K562 (cell line): ENCODE results near the gene TNFRSF6B. TPM values are rescaled to one million over a fixed set of nuclear protein-coding genes. Genes with fewer than 3 reads are reported as not detected.

Experiments
- CCNT2 ChIP-seq: IDR thresholded peaks from 2 replicates; pipeline ENCODE4 v1.6.1; 2011; ENCODE audit warnings: borderline replicate concordance, low read depth, mild to moderate bottlenecking, moderate library complexity, mixed read lengths, low read length; ENCODE audit not compliant: insufficient read length; ENCODE audit errors: extremely low read depth
- FOXK1 ChIP-seq: sonication (generic); formaldehyde crosslinking; IDR thresholded peaks from 2 replicates; pipeline ENCODE4 v1.8.0; 2022; ENCODE audit warnings: missing genetic modification reagents, mild to moderate bottlenecking, borderline replicate concordance
- KLF10 ChIP-seq: fragments of 250-450 bp; sonication (Bioruptor Pico); IDR thresholded peaks from 2 replicates; pipeline ENCODE4 v1.6.1; 2021; ENCODE audit warnings: matching md5 sums
- MBD2 ChIP-seq: sonication (generic); IDR thresholded peaks from 2 replicates; pipeline ENCODE4 v1.6.1; 2016; ENCODE audit warnings: low read depth, borderline replicate concordance
- MECOM ChIP-seq: fragments of 250-450 bp; sonication (Bioruptor Pico); IDR thresholded peaks from 2 replicates; pipeline ENCODE4 v1.8.0; 2022; ENCODE audit warnings: inconsistent platforms
- NRF1 ChIP-seq, 2 experiments: fragments of 450-650 bp; IDR thresholded peaks in 1 of 2; conservative IDR thresholded peaks in 1 of 2; 2 replicates each; pipeline ENCODE4 v1.6.1; 2014; ENCODE audit warnings: mild to moderate bottlenecking in 2 of 2
- POLR2H ChIP-seq: IDR thresholded peaks from 2 replicates; pipeline ENCODE4 v1.6.1; 2016; ENCODE audit warnings: missing genetic modification characterization, low read depth, mild to moderate bottlenecking, control low read depth, missing compliant biosample characterization, moderate library complexity
- RHOXF2B ChIP-seq: fragments of 250-450 bp; sonication (Bioruptor Pico); conservative IDR thresholded peaks from 2 replicates; pipeline ENCODE4 v1.5.1; 2021
- SUPT5H ChIP-seq: fragments of 450-650 bp; IDR thresholded peaks from 2 replicates; pipeline ENCODE4 v1.6.1; 2016
- U2AF2 ChIP-seq: fragments of 200-400 bp; formaldehyde crosslinking; optimal IDR thresholded peaks from 2 replicates; pipeline ENCODE3; 2017; ENCODE audit warnings: low read depth, mild to moderate bottlenecking, low read length
- ZBTB17 ChIP-seq: fragments of 450-650 bp; formaldehyde crosslinking; IDR thresholded peaks from 2 replicates; pipeline ENCODE4 v1.4.0; 2020; ENCODE audit warnings: mild to moderate bottlenecking
- ZNF274 ChIP-seq: IDR thresholded peaks from 2 replicates; pipeline ENCODE4 v1.6.1; 2011; ENCODE audit warnings: low read depth, mild to moderate bottlenecking, low read length, moderate library complexity, borderline replicate concordance
- ZNF384 ChIP-seq: IDR thresholded peaks from 2 replicates; pipeline ENCODE4 v1.6.1; 2012; ENCODE audit warnings: low read depth, low read length, improper control_type of control experiment
- polyA plus RNA-seq, 8 experiments: library from polyadenylated mRNA; depleted of rRNA in 4 of 8; stranded (reverse) in 5 of 8; unstranded in 3 of 8; fragments of >200 nt; fragmentation: Nextera tagmentation in 2 of 8; fragmentation: Illumina TruSeq in 1 of 8; extraction: Ambion mirVana in 2 of 8; extraction: Trizol in 1 of 8; gene quantifications; 2 replicates each; pipeline versions ENCODE4 v1.2.1 to v1.2.3, GENCODE V29; 2011 to 2014; ENCODE audit warnings: inconsistent platforms in 1 of 8, missing spikeins in 1 of 8
- total RNA-seq, 7 experiments: library from RNA; depleted of rRNA in 6 of 7; stranded (reverse); fragments of >200 nt in 6 of 7; fragmentation: Illumina TruSeq in 2 of 7; extraction: Trizol in 2 of 7; gene quantifications; 2 replicates each; pipeline versions ENCODE4 v1.2.1 to v1.2.3, GENCODE V29; 2011 to 2021; ENCODE audit warnings: low replicate concordance in 1 of 7
- TF ChIP-seq, protein P1 (sequence below): sonication (generic); formaldehyde crosslinking; IDR thresholded peaks from 2 replicates; pipeline ENCODE4 v1.8.1; 2023; ENCODE audit warnings: mild to moderate bottlenecking, missing genetic modification reagents, moderate library complexity
- TF ChIP-seq, protein P2 (sequence below): sonication (generic); formaldehyde crosslinking; IDR thresholded peaks from 2 replicates; pipeline ENCODE4 v1.8.0; 2022; ENCODE audit warnings: missing genetic modification reagents, mild to moderate bottlenecking, moderate library complexity, borderline replicate concordance
- TF ChIP-seq, protein P3 (sequence below): sonication (generic); formaldehyde crosslinking; IDR thresholded peaks from 2 replicates; pipeline ENCODE4 v1.8.1; 2023; ENCODE audit warnings: missing genetic modification reagents, mild to moderate bottlenecking, borderline replicate concordance
- TF ChIP-seq, protein P4 (sequence below): IDR thresholded peaks from 2 replicates; pipeline ENCODE4 v1.6.1; 2014; ENCODE audit warnings: antibody characterized with exemption
- TF ChIP-seq, protein P5 (sequence below), 2 experiments: fragments of 450-650 bp; IDR thresholded peaks; 2 replicates each; pipeline ENCODE4 v1.6.1; 2016

Gene TNFRSF6B
- total and polyA plus RNA-seq, 9 of the 15 experiments (the other 6 are each of a cell fraction or from before 2014, with no cell fraction given) = 0.10 to 3.5 (median 0.32) TPM; not detected in 6

DNA sequence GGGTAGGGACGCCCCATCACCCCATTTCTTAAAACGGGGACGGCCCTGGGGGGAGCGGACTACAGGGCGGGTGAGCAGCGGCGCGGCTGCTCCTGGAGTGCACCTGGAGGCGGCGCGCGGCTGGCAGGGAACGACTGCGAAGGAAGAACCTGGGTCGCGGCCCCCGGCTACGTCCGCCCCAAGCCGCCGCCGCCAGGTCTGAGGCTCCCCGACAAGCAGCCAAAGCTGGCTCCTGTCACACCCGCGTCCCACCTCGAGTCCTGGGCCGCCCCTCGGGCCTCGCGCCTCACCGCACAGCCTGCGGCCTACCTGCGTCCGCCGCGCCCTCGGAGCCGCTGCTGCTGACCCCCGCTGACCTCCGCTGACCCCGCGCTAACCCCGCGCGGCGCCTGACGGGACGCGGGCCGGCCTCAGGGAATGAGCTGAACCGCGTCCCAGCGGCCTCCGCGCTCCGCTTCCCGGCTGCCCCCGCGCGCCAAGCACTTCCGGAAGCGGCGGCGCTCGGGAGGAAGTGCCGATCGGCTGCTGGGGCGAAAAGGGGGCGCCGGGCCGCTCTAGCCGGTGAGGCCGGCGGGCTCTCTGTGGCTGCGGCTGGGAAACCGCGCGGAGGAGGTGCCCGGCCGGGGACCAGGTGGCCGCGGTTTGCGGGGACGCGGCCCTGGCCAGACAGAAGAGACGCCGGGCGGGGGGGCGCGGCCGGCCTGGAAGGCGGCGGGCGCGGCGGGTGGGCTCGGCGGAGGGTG is 11.3 kb downstream of the TNFRSF6B start, which contains the start of the genes ARFRP1 and ZGPAT (continued):
- TF ChIP-seq U2AF2 = no peak
- no peak for TF ChIP-seq FOXK1 (CRISPR knock-in tag)
- TF ChIP-seq MECOM (CRISPR knock-in tag) = no peak
- TF ChIP-seq, protein P1, sequence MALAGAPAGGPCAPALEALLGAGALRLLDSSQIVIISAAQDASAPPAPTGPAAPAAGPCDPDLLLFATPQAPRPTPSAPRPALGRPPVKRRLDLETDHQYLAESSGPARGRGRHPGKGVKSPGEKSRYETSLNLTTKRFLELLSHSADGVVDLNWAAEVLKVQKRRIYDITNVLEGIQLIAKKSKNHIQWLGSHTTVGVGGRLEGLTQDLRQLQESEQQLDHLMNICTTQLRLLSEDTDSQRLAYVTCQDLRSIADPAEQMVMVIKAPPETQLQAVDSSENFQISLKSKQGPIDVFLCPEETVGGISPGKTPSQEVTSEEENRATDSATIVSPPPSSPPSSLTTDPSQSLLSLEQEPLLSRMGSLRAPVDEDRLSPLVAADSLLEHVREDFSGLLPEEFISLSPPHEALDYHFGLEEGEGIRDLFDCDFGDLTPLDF (CRISPR knock-in tag) = peak; percentile 74; the same call in 1 of the 2 replicates
- peak; percentile 61 for TF ChIP-seq SUPT5H
- TF ChIP-seq, protein P2, sequence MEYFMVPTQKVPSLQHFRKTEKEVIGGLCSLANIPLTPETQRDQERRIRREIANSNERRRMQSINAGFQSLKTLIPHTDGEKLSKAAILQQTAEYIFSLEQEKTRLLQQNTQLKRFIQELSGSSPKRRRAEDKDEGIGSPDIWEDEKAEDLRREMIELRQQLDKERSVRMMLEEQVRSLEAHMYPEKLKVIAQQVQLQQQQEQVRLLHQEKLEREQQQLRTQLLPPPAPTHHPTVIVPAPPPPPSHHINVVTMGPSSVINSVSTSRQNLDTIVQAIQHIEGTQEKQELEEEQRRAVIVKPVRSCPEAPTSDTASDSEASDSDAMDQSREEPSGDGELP (CRISPR knock-in tag) = peak; percentile 96
- TF ChIP-seq, protein P3, sequence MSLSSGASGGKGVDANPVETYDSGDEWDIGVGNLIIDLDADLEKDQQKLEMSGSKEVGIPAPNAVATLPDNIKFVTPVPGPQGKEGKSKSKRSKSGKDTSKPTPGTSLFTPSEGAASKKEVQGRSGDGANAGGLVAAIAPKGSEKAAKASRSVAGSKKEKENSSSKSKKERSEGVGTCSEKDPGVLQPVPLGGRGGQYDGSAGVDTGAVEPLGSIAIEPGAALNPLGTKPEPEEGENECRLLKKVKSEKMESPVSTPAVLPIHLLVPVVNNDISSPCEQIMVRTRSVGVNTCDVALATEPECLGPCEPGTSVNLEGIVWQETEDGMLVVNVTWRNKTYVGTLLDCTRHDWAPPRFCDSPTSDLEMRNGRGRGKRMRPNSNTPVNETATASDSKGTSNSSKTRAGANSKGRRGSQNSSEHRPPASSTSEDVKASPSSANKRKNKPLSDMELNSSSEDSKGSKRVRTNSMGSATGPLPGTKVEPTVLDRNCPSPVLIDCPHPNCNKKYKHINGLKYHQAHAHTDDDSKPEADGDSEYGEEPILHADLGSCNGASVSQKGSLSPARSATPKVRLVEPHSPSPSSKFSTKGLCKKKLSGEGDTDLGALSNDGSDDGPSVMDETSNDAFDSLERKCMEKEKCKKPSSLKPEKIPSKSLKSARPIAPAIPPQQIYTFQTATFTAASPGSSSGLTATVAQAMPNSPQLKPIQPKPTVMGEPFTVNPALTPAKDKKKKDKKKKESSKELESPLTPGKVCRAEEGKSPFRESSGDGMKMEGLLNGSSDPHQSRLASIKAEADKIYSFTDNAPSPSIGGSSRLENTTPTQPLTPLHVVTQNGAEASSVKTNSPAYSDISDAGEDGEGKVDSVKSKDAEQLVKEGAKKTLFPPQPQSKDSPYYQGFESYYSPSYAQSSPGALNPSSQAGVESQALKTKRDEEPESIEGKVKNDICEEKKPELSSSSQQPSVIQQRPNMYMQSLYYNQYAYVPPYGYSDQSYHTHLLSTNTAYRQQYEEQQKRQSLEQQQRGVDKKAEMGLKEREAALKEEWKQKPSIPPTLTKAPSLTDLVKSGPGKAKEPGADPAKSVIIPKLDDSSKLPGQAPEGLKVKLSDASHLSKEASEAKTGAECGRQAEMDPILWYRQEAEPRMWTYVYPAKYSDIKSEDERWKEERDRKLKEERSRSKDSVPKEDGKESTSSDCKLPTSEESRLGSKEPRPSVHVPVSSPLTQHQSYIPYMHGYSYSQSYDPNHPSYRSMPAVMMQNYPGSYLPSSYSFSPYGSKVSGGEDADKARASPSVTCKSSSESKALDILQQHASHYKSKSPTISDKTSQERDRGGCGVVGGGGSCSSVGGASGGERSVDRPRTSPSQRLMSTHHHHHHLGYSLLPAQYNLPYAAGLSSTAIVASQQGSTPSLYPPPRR = no peak
- no peak for TF ChIP-seq ZNF274
- TF ChIP-seq KLF10 = no peak
- TF ChIP-seq, protein P4, sequence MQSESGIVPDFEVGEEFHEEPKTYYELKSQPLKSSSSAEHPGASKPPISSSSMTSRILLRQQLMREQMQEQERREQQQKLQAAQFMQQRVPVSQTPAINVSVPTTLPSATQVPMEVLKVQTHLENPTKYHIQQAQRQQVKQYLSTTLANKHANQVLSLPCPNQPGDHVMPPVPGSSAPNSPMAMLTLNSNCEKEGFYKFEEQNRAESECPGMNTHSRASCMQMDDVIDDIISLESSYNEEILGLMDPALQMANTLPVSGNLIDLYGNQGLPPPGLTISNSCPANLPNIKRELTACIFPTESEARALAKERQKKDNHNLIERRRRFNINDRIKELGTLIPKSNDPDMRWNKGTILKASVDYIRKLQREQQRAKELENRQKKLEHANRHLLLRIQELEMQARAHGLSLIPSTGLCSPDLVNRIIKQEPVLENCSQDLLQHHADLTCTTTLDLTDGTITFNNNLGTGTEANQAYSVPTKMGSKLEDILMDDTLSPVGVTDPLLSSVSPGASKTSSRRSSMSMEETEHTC = no peak
- TF ChIP-seq, protein P5, sequence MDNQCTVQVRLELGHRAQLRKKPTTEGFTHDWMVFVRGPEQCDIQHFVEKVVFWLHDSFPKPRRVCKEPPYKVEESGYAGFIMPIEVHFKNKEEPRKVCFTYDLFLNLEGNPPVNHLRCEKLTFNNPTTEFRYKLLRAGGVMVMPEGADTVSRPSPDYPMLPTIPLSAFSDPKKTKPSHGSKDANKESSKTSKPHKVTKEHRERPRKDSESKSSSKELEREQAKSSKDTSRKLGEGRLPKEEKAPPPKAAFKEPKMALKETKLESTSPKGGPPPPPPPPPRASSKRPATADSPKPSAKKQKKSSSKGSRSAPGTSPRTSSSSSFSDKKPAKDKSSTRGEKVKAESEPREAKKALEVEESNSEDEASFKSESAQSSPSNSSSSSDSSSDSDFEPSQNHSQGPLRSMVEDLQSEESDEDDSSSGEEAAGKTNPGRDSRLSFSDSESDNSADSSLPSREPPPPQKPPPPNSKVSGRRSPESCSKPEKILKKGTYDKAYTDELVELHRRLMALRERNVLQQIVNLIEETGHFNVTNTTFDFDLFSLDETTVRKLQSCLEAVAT (IDR thresholded peaks at IDR 0.05) = no peak
- TF ChIP-seq ZBTB17 (CRISPR knock-in tag) = peak; percentile 74; the same call in 1 of the 2 replicates
- peak in 1 of 2 experiments; percentile 47; a peak in 2 of 4 replicates for TF ChIP-seq NRF1 (conservative IDR thresholded peaks at IDR 0.05 in 1 of 2, IDR thresholded peaks at IDR 0.05 in 1 of 2)
- no peak for TF ChIP-seq POLR2H
- peak; percentile 84 for TF ChIP-seq CCNT2
- TF ChIP-seq RHOXF2B (CRISPR knock-in tag) = no peak
- peak; percentile 46; the same call in 1 of the 2 replicates for TF ChIP-seq MBD2
- TF ChIP-seq ZNF384 = no peak
